Stimulated activated CD4-positive, alpha-beta T cell treated with anti-CD3 and anti-CD28 coated beads, Interleukin-15, amount 100 ng/mL, for 24 hours (primary cell): ENCODE data around the gene PDGFB.
A peak's percentile ranks its signal among the peaks of the same experiment; 100 is the strongest.

Experiments
- DNase-seq: peaks from one replicate; pipeline ENCODE4 v3.0.0-alpha.2; 2020

The PDGFB gene

GRCh38 chr22:39244496-39245129, at the start of gene PDGFB:
Gene PDGFB, minus strand, starts transcription at chr22:39244982. Its CDS starts 1,019 bp downstream, at chr22:39243963.
- DNase-seq, result no peak

- DNase-seq, result no peak
These were observed 49.1 kb upstream of the PDGFB start for GRCh38 chr22:39293766-39294368.

- peak; percentile 27 for DNase-seq
These were observed 47.8 kb upstream of the PDGFB start for GRCh38 chr22:39292561-39293074.

GRCh38 chr22:39292031-39292462, 47.3 kb upstream of the PDGFB start:
- no peak for DNase-seq

- no peak for DNase-seq
These were observed 46.7 kb upstream of the PDGFB start for GRCh38 chr22:39291523-39291922.

- DNase-seq, result no peak
These were observed 46.0 kb upstream of the PDGFB start for GRCh38 chr22:39290724-39291161.

GRCh38 chr22:39289975-39290720, 45.4 kb upstream of the PDGFB start:
- DNase-seq, result no peak

GRCh38 chr22:39289533-39289932, 44.8 kb upstream of the PDGFB start:
- no peak for DNase-seq

- DNase-seq, result no peak
These were observed 43.5 kb upstream of the PDGFB start for GRCh38 chr22:39288135-39288898.

- no peak for DNase-seq
These were observed 42.4 kb upstream of the PDGFB start for GRCh38 chr22:39287076-39287725.

- no peak for DNase-seq
These were observed 40.2 kb upstream of the PDGFB start for GRCh38 chr22:39284983-39285382.

GRCh38 chr22:39284142-39284980, 39.6 kb upstream of the PDGFB start:
- DNase-seq, result no peak

- no peak for DNase-seq
These were observed 38.8 kb upstream of the PDGFB start for GRCh38 chr22:39283322-39284141.

- DNase-seq, result no peak
These were observed 38.0 kb upstream of the PDGFB start for GRCh38 chr22:39282645-39283321.

GRCh38 chr22:39281126-39281525, 36.3 kb upstream of the PDGFB start:
- no peak for DNase-seq

GRCh38 chr22:39280250-39280649, 35.5 kb upstream of the PDGFB start:
- DNase-seq, result no peak

GRCh38 chr22:39279170-39279850, 34.5 kb upstream of the PDGFB start:
- no peak for DNase-seq

GRCh38 chr22:39278040-39278439, 33.3 kb upstream of the PDGFB start:
- no peak for DNase-seq

- no peak for DNase-seq
These were observed 32.4 kb upstream of the PDGFB start for GRCh38 chr22:39277142-39277607.
